H9 (cell line): ENCODE data around the gene TCIRG1. TPM values are rescaled to one million over a fixed set of nuclear protein-coding genes. Genes with fewer than 3 reads are reported as not detected.

ENCODE experiments used
- DNase-seq: peaks from one replicate; pipeline ENCODE4 v3.0.0-alpha.2; 2017
- H2AFZ ChIP-seq: one replicate; pipeline ENCODE4 v1.6.1; 2013; ENCODE audit warnings: mild to moderate bottlenecking, low read length, control low read depth, moderate library complexity
- H2AK5ac ChIP-seq: 2 replicates; pipeline ENCODE4 v1.6.1; 2013; ENCODE audit warnings: low read length, control low read depth, mixed read lengths; ENCODE audit not compliant: insufficient read length
- H2BK120ac ChIP-seq: one replicate; pipeline ENCODE4 v1.6.1; 2013; ENCODE audit warnings: low read depth, mild to moderate bottlenecking, low read length, control low read depth, inconsistent platforms; ENCODE audit not compliant: poor library complexity, severe bottlenecking
- H2BK12ac ChIP-seq: 2 replicates; pipeline ENCODE4 v1.6.1; 2013; ENCODE audit warnings: low read length, control low read depth, mixed read lengths, low read depth; ENCODE audit not compliant: insufficient read length
- H2BK15ac ChIP-seq: 2 replicates; pipeline ENCODE4 v1.6.1; 2013; ENCODE audit warnings: low read depth, low read length, control low read depth
- H2BK20ac ChIP-seq: one replicate; pipeline ENCODE4 v1.6.1; 2013; ENCODE audit warnings: low read depth, mild to moderate bottlenecking, low read length, control low read depth, inconsistent platforms; ENCODE audit not compliant: poor library complexity, severe bottlenecking
- H2BK5ac ChIP-seq: 2 replicates; pipeline ENCODE4 v1.6.1; 2013; ENCODE audit warnings: low read length, control low read depth, mixed read lengths; ENCODE audit not compliant: insufficient read length
- H3K14ac ChIP-seq: 2 replicates; pipeline ENCODE4 v1.6.1; 2013; ENCODE audit warnings: low read length, control low read depth; ENCODE audit not compliant: insufficient read depth
- H3K18ac ChIP-seq: 2 replicates; pipeline ENCODE4 v1.6.1; 2013; ENCODE audit warnings: low read depth, mild to moderate bottlenecking, mixed read lengths, low read length, control low read depth; ENCODE audit not compliant: insufficient read length
- H3K23ac ChIP-seq: 2 replicates; pipeline ENCODE4 v1.6.1; 2013; ENCODE audit warnings: low read length, control low read depth, mixed read lengths, low read depth; ENCODE audit not compliant: insufficient read length
- H3K23me2 ChIP-seq: 2 replicates; pipeline ENCODE4 v1.6.1; 2013; ENCODE audit warnings: low read depth, mild to moderate bottlenecking, mixed read lengths, low read length, control low read depth; ENCODE audit not compliant: insufficient read length, poor library complexity, severe bottlenecking
- H3K27ac ChIP-seq: 2 replicates; pipeline ENCODE4 v1.5.1; 2013; ENCODE audit warnings: low read length, control low read depth, mixed read lengths, low read depth; ENCODE audit not compliant: insufficient read length
- H3K27me3 ChIP-seq: 2 replicates; pipeline ENCODE4 v1.6.1; 2013; ENCODE audit warnings: low read length, control low read depth, inconsistent platforms; ENCODE audit not compliant: insufficient read depth
- H3K4ac ChIP-seq: 2 replicates; pipeline ENCODE4 v1.6.1; 2013; ENCODE audit warnings: low read depth, mild to moderate bottlenecking, control low read depth, inconsistent platforms, low read length, moderate library complexity
- H3K4me1 ChIP-seq: 2 replicates; pipeline ENCODE4 v1.6.1; 2013; ENCODE audit warnings: low read length, control low read depth, inconsistent platforms; ENCODE audit not compliant: insufficient read depth
- H3K4me2 ChIP-seq: 2 replicates; pipeline ENCODE4 v1.6.1; 2013; ENCODE audit warnings: low read length, control low read depth, mixed read lengths; ENCODE audit not compliant: insufficient read length, insufficient read depth
- H3K56ac ChIP-seq: 2 replicates; pipeline ENCODE4 v1.6.1; 2013; ENCODE audit warnings: low read depth, mild to moderate bottlenecking, mixed read lengths, low read length, control low read depth; ENCODE audit not compliant: insufficient read length
- H3K79me1 ChIP-seq: 2 replicates; pipeline ENCODE4 v1.6.1; 2013; ENCODE audit warnings: low read depth, mild to moderate bottlenecking, moderate library complexity, low read length, control low read depth, inconsistent platforms; ENCODE audit not compliant: insufficient read depth, poor library complexity, severe bottlenecking
- H3K79me2 ChIP-seq: 2 replicates; pipeline ENCODE4 v1.6.1; 2013; ENCODE audit warnings: low read length, control low read depth, inconsistent platforms; ENCODE audit not compliant: insufficient read depth
- H3K9ac ChIP-seq: 2 replicates; pipeline ENCODE4 v1.6.1; 2013; ENCODE audit warnings: low read length, control low read depth, mixed read lengths; ENCODE audit not compliant: insufficient read length; ENCODE audit errors: extremely low read depth
- H3K9me3 ChIP-seq: one replicate; pipeline ENCODE4 v1.6.1; 2013; ENCODE audit warnings: low read depth, low read length, inconsistent platforms; ENCODE audit not compliant: control insufficient read depth
- H3T11ph ChIP-seq: one replicate; pipeline ENCODE4 v1.6.1; 2013; ENCODE audit warnings: mild to moderate bottlenecking, low read length, control low read depth, inconsistent platforms
- H4K20me1 ChIP-seq: one replicate; pipeline ENCODE4 v1.6.1; 2013; ENCODE audit not compliant: control insufficient read depth, insufficient read length, insufficient read depth
- H4K5ac ChIP-seq: 2 replicates; pipeline ENCODE4 v1.6.1; 2013; ENCODE audit warnings: low read depth, mild to moderate bottlenecking, mixed read lengths, low read length, control low read depth; ENCODE audit not compliant: insufficient read length
- H4K8ac ChIP-seq: replicated peaks from 2 replicates; pipeline ENCODE4 v1.6.1; 2013; ENCODE audit warnings: low read length, control low read depth, mixed read lengths, low read depth; ENCODE audit not compliant: insufficient read length
- H4K91ac ChIP-seq: 2 replicates; pipeline ENCODE4 v1.6.1; 2013; ENCODE audit warnings: low read depth, mild to moderate bottlenecking, moderate library complexity, mixed read lengths, low read length, control low read depth; ENCODE audit not compliant: insufficient read length
- H3K27ac Mint-ChIP-seq, 3 experiments: 2 replicates in 2 of 3; 3 replicates in 1 of 3; pipeline ENCODE4 v1.8.0; 2020 to 2021; ENCODE audit warnings: mixed read lengths in 3 of 3, mild to moderate bottlenecking in 1 of 3, moderate library complexity in 1 of 3
- H3K27me3 Mint-ChIP-seq: 2 replicates; pipeline ENCODE4 v1.8.0; 2021; ENCODE audit warnings: low read depth, mild to moderate bottlenecking, moderate library complexity, mixed read lengths
- H3K36me3 Mint-ChIP-seq, 3 experiments: 2 replicates in 2 of 3; 3 replicates in 1 of 3; pipeline ENCODE4 v1.8.0; 2020 to 2021; ENCODE audit warnings: low read depth in 3 of 3, mixed read lengths in 3 of 3; ENCODE audit not compliant: insufficient read depth in 1 of 3
- H3K4me1 Mint-ChIP-seq, 2 experiments: 2 replicates each; pipeline ENCODE4 v1.8.0; 2020; ENCODE audit warnings: mixed read lengths in 2 of 2
- H3K4me3 Mint-ChIP-seq, 2 experiments: 2 replicates in 1 of 2; 3 replicates in 1 of 2; pipeline ENCODE4 v1.8.0; 2020 to 2021; ENCODE audit warnings: mild to moderate bottlenecking in 2 of 2, mixed read lengths in 2 of 2, moderate library complexity in 1 of 2
- H3K9me3 Mint-ChIP-seq, 2 experiments: 2 replicates in 1 of 2; 3 replicates in 1 of 2; pipeline ENCODE4 v1.8.0; 2020; ENCODE audit warnings: mild to moderate bottlenecking in 2 of 2, mixed read lengths in 2 of 2, moderate library complexity in 1 of 2
- CTCF ChIP-seq: fragments of 200-600 bp; sonication (generic); conservative IDR thresholded peaks from 3 replicates; pipeline ENCODE4 v1.8.0; 2021; ENCODE audit warnings: antibody characterized with exemption, mild to moderate bottlenecking
- WGBS: extraction: QIAGEN DNeasy Blood & Tissue Kit; methylation state at CpG from one replicate; pipeline ENCODE4 v1.1.7; 2013; ENCODE audit warnings: missing lambda C conversion rate, low lambda C conversion rate, mixed read lengths; ENCODE audit not compliant: insufficient read length; ENCODE audit errors: extremely low coverage; 5-methylcytosine and 5-hydroxymethylcytosine counted together
- total RNA-seq: library from RNA; stranded (reverse); gene quantifications from 2 replicates; pipeline ENCODE4 v1.2.1, GENCODE V29; 2021

Gene TCIRG1
- total RNA-seq, 1 experiment from 2014 or later = 24.4 TPM

DNA sequence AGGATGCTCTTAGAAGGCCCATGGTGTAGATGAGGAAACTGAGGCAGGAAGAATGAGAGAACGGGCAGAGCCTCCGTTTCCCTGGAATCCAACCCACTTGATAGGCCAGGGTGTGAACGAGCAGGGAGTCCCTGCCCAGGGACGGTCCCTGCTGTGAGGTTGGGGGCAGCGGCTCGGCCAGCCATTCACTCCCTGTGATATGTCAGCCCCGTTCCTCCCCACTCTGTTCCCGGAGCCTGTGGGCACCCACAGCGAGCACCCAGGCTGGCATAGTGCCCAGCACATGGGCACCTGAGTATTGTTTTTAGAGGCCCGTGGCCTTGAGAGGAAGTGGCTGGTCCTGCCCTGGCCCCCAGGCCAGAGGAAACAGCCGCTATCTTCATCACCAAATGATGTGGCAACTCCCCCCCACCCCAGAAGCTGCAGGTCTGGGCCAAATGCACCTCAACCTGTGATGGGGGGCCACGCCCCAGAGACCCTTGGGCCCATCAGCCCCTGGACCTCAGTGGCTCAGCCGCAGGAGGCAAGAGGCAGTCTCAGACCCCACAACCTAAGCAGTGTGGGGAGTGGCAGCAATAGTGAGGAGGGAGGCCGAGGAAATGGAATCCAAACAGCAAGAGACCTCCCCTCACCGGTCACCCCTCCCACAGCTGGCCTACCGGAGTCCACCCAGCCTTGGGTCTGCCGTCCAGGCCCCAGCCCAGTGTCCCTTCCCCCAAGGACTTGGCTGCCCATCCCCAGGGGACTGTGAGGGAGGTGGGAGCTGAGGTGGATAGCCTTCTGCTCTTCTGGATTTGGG is 26.6 kb upstream of the TCIRG1 start:
- Mint-ChIP-seq H3K27me3 (peaks cover 2% of the 10 kb centered on the region), H3K9me3 (peaks cover 0 to 5% of the 10 kb centered on the region in 2 experiments; a peak in 1 of 5 replicates), H3K4me3 (no peak overlapping the region), H3K36me3 (no peaks in the 10 kb centered on the region; a peak in 1 of 7 replicates), H3K27ac (no peak overlapping the region), H3K4me1 (peaks cover 16 to 36% of the 10 kb centered on the region in 2 experiments)
- no peak overlapping the region for H3K23ac ChIP-seq
- H3K18ac ChIP-seq = no peak overlapping the region
- DNase-seq = no peak
- no peak overlapping the region; the same call in 1 of the 2 replicates for H3K14ac ChIP-seq
- no peak overlapping the region for H4K91ac ChIP-seq
- H2BK12ac ChIP-seq = no peak overlapping the region
- H3K56ac ChIP-seq = no peak overlapping the region
- no peak overlapping the region for H3T11ph ChIP-seq
- no peak overlapping the region for H3K4me2 ChIP-seq
- H4K8ac ChIP-seq = no peak overlapping the region
- no peak overlapping the region for H4K5ac ChIP-seq
- no peak overlapping the region for H3K27ac ChIP-seq
- H3K23me2 ChIP-seq = no peaks in the 10 kb centered on the region
- H2AFZ ChIP-seq = no peak overlapping the region
- no peak overlapping the region for H2BK15ac ChIP-seq
- H3K9ac ChIP-seq = no peak overlapping the region
- no peak for TF ChIP-seq CTCF
- H4K20me1 ChIP-seq = no peaks in the 10 kb centered on the region
- no peak overlapping the region for H2AK5ac ChIP-seq
- H3K79me2 ChIP-seq = no peaks in the 10 kb centered on the region
- H2BK20ac ChIP-seq = no peak overlapping the region
- H3K9me3 ChIP-seq = no peaks in the 10 kb centered on the region
- no peak overlapping the region for H2BK5ac ChIP-seq
- H3K27me3 ChIP-seq = no peaks in the 10 kb centered on the region
- H3K4ac ChIP-seq = no peak overlapping the region
- no CpG with 5 or more reads among the region's 17 CpGs for WGBS
- no peaks in the 10 kb centered on the region for H3K4me1 ChIP-seq
- H2BK120ac ChIP-seq = no peak overlapping the region
- H3K79me1 ChIP-seq = no peaks in the 10 kb centered on the region
